Measurements from ENCODE around the gene TMEM41B.

TMEM41B gene

DNA sequence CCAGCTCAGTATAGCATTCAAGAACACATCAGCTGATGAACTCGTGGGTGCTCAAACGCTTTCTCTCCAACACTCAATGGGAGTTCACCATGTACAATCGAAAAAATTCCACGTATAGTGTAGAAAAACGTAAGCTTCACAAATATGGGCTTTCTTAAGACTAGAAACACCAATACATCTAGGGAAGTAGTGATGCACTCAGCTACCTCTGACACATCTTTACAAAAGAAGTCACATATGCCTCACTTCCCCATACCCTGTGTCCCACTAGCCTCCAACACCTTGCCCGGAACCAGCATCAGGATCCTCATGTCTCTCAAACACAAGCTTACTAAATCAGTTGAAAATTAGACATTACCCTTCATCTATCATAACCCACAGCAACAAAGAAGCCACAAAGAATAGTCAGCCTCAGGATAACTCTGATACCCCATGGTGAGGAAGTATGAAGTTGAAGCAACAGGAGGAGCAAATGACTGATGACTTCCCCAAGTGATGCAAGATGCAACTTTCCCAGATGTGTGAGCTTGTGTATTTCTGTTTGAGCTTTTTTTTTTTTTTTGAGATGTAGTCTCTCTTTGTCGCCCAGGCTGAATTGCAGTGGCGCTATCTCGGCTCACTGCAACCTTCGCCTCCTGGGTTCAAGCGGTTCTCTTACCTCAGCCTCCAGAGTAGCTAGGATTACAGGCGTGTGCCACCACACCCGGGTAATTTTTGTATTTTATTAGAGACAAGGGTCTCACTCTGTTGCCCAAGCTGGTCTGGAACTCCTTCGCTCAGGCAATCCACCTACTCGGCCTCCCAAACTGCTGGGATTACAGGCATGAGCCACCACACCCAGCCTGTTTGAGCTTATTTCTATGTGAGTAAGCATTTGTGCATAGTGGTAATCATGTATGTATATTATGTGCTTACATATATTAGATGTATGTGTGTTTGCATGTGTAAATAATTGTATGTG, 40.7 kb downstream of the TMEM41B start:
- H3K27ac ChIP-seq, result no peak overlapping the region
- DNase-seq, result no peak

DNA sequence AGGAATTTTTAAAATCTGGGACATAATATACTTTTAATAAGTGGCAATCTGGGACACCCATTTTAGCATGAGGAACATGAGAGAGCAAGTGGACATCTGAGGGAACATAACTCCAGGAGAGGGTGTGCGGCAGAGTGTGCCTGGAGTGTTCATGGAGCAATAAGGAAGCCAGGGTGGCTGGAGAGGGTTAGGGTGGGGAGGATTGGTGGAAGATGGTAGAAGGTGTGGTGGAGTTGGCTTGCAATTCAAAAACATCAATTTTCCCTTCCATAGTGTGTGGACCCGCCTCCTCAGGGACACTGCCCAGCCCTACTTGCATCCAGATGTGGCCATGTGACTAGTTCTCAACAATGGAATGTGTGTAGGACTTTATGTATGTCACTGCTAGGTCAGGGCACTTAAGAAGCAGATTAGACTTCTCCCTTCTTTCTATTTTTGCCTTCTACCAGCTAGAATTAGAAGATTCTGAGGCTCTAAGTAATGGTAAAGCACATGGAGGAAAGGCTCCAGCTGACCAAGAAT, 44.8 kb downstream of the TMEM41B start:
- H3K27ac ChIP-seq, result no peak overlapping the region
- no peak for DNase-seq
- TF ChIP-seq, protein P1, sequence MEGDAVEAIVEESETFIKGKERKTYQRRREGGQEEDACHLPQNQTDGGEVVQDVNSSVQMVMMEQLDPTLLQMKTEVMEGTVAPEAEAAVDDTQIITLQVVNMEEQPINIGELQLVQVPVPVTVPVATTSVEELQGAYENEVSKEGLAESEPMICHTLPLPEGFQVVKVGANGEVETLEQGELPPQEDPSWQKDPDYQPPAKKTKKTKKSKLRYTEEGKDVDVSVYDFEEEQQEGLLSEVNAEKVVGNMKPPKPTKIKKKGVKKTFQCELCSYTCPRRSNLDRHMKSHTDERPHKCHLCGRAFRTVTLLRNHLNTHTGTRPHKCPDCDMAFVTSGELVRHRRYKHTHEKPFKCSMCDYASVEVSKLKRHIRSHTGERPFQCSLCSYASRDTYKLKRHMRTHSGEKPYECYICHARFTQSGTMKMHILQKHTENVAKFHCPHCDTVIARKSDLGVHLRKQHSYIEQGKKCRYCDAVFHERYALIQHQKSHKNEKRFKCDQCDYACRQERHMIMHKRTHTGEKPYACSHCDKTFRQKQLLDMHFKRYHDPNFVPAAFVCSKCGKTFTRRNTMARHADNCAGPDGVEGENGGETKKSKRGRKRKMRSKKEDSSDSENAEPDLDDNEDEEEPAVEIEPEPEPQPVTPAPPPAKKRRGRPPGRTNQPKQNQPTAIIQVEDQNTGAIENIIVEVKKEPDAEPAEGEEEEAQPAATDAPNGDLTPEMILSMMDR (IDR thresholded peaks at IDR 0.05; ENCODE audit: low read depth, low read length), result no peak
- no peaks in the 10 kb centered on the region for H3K36me3 ChIP-seq
- H3K27me3 ChIP-seq (ENCODE audit: insufficient read depth, low read depth, severe bottlenecking), result no peaks in the 10 kb centered on the region
- H3K4me3 ChIP-seq (ENCODE audit: low read depth, low read length), result no peak overlapping the region
- H3K9me3 ChIP-seq (ENCODE audit: severe bottlenecking), result no peaks in the 10 kb centered on the region

More for the DNA sequence above, 40.7 kb downstream of the TMEM41B start:
- H3K36me3 ChIP-seq, result no peaks in the 10 kb centered on the region
- no peaks in the 10 kb centered on the region for H3K9me3 ChIP-seq (ENCODE audit: severe bottlenecking)
- no peak overlapping the region for H3K4me3 ChIP-seq (ENCODE audit: low read depth, low read length)
- TF ChIP-seq, protein P1 (IDR thresholded peaks at IDR 0.05; ENCODE audit: low read depth, low read length), result no peak
- no peaks in the 10 kb centered on the region for H3K27me3 ChIP-seq (ENCODE audit: insufficient read depth, low read depth, severe bottlenecking)

DNA sequence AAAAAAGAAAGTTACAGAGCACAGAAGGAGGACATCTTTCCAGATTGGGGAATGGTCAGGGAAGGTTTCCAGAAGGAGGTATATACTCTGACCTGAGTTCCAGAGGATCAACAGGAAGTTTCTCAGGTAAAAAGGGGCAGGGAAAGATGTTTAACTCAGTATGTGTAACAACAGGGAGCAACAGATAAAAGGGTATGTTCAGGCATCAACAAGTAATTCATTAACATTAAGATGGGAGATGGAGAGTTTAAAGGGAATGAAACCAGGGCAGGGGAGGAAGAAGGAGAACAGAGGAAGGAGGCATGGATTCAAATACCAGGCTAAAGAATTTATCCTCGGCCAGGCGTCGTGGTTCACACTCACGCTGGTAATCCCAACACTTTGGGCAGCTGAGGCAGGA, 46.7 kb downstream of the TMEM41B start:
- Histone ChIP-seq H3K27ac (no peak overlapping the region), H3K9me3 (ENCODE audit: severe bottlenecking) (no peaks in the 10 kb centered on the region), H3K36me3 (no peaks in the 10 kb centered on the region), H3K27me3 (ENCODE audit: insufficient read depth, low read depth, severe bottlenecking) (no peaks in the 10 kb centered on the region), H3K4me3 (ENCODE audit: low read depth, low read length) (no peak overlapping the region)
- TF ChIP-seq, protein P1 (IDR thresholded peaks at IDR 0.05; ENCODE audit: low read depth, low read length), result no peak
- DNase-seq, result no peak

DNA sequence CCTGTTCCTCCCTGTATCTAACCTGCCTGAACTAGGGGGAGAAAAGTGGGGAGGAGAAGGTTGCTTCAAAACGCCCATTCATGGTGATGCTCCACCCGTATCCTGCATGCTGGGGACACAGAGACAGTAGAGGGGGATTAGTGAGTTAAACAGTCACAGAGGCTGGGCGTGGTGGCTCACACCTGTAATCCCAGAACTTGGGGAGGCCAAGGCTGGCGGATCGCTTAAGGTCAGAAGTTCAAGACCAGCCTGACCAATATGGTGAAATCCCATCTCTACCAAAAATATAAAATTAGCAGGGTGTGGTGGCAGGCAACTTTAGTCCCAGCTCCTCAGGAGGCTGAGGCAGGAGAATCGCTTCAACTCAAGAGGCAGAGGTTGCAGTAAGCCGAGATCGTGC, 47.5 kb downstream of the TMEM41B start:
- Histone ChIP-seq H3K27ac (no peak overlapping the region), H3K9me3 (ENCODE audit: severe bottlenecking) (no peaks in the 10 kb centered on the region), H3K4me3 (ENCODE audit: low read depth, low read length) (no peak overlapping the region), H3K27me3 (ENCODE audit: insufficient read depth, low read depth, severe bottlenecking) (no peaks in the 10 kb centered on the region), H3K36me3 (no peaks in the 10 kb centered on the region)
- no peak for DNase-seq
- TF ChIP-seq, protein P1 (IDR thresholded peaks at IDR 0.05; ENCODE audit: low read depth, low read length), result no peak

DNA sequence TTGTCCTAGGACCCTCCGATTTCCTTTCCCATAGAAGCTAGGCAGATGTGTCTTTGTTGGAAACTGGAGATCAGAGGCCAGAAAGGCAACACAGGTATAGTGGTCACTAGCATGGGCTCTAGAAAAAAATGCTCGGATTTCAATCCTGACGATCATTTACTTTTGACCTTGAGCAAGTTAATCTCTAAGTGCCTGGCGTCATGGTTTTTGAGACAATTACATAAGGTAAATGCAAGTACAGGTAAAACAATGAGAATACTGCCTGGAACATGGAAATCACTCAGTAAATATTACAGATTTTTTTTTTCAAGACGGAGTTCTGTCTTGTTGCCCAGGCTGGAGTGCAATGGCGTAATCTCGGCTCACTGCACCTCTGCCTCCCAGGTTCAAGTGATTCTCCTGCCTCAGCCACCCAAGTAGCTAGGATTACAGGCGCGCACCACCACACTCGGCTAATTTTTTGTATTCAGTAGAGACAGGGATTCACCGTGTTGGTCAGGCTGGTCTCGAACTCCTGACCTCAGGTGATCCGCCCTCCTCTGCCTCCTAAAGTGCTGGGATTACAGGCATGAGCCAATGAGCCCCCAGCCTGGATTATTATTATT, 48.2 kb downstream of the TMEM41B start:
- Histone ChIP-seq H3K36me3 (no peaks in the 10 kb centered on the region), H3K9me3 (ENCODE audit: severe bottlenecking) (no peaks in the 10 kb centered on the region), H3K27me3 (ENCODE audit: insufficient read depth, low read depth, severe bottlenecking) (no peaks in the 10 kb centered on the region), H3K4me3 (ENCODE audit: low read depth, low read length) (no peak overlapping the region), H3K27ac (peak overlapping the region; percentile 69; the same call in 1 of the 2 replicates)
- TF ChIP-seq, protein P1 (IDR thresholded peaks at IDR 0.05; ENCODE audit: low read depth, low read length), result no peak
- no peak for DNase-seq
